GM21447 (cell line): ENCODE data around the gene MN1.
"Not testable (repeated sequence)": the region's sequence is repeated elsewhere in the genome, so short reads cannot be mapped to it uniquely, and the experiment has no call there.

Experiments used
- ATAC-seq: cut with Tn5 transposase; IDR thresholded peaks from one replicate; pipeline ENCODE4 v1.9.1; 2021; ENCODE audit not compliant: unreplicated experiment

MN1 gene

DNA sequence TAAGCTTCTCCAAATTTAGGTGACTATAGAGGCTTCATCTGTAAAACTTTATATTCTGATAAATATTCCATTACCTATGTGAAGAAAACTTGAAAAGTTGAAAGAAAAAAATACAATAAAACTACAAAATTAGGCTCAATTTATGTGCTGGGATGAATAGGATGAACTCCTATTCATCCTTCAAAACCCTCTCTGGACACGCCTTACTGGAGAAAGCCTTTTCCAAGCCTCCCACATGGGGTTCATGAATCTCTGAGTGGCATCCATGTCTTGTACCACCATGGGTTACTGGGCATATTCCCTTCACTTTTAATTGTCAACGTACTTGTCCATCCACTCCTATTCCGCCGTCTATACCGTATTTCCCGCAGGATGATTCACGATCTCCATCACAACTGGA lies 55.7 kb downstream of the MN1 start:
- no peak for ATAC-seq

GRCh38 chr22:27745154-27745553 lies 56.4 kb downstream of the MN1 start:
- no peak for ATAC-seq

DNA sequence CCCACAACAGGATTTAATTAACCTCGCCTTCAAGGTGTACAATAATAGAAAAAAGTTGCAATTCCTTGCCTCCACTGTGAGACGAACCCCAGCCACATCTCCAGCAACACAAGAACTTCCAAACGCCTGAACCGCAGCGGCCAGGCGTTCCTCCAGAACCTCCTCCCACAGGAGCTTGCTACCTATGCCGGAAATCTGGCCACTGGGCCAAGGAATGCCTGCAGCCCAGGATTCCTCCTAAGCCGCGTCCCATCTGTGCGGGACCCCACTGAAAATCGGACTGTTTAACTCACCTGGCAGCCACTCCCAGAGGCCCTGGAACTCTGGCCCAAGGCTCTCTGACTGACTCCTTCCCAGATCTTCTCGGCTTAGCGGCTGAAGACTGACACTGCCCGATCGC lies 57.5 kb downstream of the MN1 start:
- not testable (repeated sequence) for ATAC-seq

- ATAC-seq, result no peak
These were observed 61.3 kb downstream of the MN1 start for GRCh38 chr22:27740202-27740748.

GRCh38 chr22:27737521-27737920 lies 64.0 kb downstream of the MN1 start:
- no peak for ATAC-seq

GRCh38 chr22:27734066-27734465 lies 67.5 kb downstream of the MN1 start:
- no peak for ATAC-seq

DNA sequence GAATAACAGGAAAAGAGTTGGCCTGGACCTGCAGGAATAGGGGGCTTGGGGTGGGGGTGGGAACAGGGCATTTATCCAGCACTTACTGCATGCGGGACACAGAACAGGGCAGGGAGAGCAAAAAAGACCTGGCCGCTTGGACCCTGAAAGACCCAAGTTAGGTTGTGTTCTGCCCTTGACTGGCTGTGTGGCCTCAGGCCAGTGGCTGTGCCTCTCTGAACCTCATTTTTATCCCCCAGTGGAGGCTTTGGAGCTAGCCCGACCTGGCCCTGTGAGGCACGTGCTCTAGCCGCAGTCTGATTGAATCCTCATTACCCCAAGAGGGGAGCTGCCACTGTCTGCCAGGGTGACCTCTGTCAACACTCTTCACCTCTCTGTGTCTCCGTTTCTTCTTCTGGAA lies 68.7 kb downstream of the MN1 start:
- no peak for ATAC-seq

- no peak for ATAC-seq
These were observed 69.2 kb downstream of the MN1 start for GRCh38 chr22:27732391-27732790.

DNA sequence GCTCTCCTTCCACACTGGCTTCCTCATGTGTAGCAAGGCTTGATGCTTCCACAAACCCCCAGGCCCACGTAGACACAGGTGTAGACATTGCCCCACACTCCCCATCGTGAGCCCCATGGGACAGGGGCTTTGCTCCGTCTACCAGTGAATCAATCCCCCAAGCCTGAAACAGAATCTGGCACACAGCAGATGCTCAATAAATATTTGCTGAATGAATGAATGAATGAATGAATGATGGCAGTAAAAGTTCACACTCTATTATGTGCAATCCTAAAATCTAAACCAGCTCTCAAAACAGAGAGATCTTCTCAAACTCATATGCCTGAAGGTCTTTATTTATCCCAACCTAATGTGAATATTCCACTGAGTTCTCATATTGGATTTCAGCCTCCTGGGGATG lies 69.9 kb downstream of the MN1 start:
- no peak for ATAC-seq

DNA sequence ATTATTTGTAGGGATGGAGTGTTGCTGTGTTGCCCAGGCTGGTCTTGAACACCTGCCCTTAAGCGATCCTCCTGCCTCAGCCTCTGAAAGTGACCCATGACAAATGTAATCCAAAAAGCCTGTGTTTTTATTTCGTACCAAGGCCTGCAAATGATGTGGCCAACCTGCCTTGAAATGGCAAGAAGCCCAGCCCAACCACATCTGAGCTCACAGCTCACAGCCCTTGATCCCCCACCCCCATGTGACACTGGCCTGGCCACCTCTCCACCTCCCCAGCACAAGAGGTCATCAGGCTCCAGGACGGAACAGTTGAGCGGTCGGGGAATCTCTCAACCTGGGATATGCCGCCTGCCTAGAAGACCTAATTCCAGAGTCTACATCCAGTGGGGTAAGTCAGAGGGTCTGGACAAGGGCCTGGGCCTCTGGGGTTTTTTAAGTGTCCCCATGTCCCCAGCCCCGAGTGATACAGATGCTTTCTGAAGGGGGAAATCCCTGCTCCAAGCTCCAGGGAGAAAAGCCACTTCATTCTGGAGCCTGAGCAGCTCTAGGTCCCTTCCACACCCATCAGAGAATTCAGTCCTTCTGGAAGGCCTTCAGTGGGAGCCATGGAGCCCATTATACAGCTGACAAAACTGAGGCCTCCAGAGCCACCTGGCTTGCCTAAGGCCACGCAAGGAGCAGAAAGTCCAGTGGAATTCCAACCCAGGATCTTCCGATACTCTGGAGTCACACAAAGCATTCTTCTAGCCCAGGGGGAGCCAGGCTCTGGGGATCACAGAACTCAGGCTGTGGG lies 70.7 kb downstream of the MN1 start:
- no peak for ATAC-seq

DNA sequence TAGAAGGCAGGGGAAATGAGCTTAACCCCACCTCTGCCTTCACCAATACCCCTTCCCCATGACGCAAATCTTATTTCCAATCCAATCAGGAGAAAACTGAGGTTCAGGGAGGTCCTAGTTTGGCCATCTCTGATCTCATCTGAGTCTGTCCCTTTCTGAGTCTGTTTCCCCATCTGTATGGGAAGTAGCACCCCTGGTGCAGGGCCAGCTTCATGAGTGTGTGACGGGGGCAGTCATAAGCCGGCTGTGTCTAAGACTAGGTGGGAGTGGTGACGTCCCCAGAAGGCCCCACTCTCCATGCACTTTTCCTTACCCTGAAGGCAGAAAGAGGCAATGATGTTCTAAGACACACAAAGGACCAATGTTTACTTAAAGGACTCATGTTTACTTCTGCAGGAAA lies 72.3 kb downstream of the MN1 start:
- ATAC-seq, result no peak

DNA sequence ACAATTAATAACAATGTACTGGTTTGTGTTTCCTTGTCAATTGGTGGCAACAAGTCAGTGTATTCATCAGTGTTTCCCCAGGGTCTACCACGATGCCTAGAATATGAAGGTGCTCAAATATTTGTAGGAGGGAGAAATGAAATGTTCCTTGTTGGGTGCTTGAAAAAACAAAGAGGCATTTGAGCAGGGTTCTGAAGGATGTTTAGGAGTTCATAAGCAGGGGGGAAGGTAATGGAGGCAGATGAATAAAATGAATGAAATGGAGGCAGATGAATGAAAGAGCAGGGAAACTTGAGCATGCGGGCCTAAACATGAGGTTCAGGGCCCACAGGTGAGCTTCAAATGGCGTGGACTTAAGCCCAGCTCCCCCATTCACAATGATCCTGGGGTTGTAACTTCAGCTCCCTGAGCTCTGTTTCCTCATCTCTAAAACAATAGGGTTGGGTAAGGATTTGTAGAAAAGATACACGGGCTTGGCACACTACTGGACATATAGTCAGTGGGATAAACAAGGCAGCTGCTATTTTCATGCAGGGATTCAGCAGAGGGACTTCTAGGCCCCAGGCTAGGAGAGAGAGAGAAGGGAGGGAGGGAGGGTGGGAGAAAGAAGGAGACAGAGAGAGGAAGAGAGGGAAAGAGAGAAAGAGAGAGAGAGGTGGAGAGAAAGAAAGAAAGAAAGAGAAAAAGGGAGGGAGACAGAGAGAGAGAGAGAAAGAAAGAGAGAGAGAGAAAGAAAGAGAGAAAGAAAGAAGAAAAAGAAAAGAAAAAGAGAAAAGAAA lies 73.7 kb downstream of the MN1 start:
- ATAC-seq, result no peak

DNA sequence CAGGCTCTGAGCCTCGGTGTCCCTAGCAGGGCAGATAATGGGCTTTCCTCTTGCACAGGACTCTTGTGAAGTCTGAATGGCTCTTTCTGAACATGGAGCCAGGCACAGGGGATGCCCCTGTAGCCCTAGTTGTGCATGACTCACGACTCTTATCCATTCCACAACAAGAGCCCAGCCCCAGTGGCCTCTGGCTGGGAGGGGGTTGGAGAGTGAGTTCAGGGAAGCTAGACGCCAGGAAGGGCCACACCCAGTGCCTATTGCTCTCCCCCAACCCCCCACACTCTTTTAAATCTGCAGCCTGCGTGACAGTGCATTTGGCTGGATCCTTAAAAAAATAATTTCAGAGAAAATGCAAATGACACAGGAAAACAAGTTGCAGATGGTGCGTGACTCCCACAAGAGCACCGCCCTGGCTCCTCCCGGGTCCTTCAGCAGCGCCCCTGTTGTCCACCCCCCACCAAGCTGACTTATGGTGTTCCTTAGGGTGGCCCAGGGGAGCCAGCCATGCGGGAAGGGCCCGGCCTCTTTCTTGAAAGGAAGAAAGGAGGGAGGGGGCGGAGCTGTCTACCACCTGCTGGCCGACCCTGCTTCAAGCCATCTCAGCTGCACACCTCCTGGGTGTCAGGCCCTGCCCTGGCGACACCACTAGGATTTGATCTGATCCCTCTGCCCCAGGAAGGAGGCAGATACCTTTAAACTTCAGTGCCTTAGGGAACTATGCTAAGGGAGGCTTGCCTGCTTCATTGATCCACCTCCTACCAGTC lies 74.7 kb downstream of the MN1 start:
- ATAC-seq, result no peak

DNA sequence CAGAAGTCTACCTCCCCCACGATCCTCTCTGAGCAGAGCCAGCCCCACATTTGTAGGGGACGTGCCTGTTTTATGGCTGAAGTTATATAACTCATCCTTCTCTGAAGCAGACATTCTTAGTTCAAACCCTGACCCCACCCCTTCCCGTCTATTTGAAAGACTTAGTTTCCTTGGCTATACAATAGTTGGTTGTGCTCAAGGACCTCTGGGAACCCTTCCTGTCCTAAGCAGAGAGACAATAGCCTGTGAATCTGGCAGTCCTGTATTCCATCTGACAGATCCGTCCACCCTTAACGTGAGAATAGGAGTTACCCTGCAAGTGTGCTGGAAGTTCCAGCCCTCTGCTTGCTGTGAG lies 75.2 kb downstream of the MN1 start:
- no peak for ATAC-seq

DNA sequence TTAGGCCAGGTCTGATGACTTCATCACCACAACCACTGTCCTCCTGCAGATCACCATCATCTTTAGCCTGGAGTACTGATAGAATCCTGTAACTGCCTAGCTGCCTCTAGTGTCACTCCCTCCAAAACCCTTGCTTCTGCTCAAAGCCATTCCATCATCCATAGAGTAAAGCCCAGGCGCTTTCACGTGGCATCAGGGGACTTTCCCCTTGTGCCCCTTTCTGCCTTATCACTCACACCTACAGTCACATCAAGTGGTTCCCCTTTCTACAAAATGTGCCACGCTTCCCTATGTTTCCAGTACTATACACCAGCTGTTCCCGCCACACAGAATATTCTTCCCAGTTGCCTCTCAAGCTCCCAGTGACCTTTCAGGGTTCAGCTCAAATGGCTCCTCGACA lies 75.9 kb downstream of the MN1 start:
- no peak for ATAC-seq

DNA sequence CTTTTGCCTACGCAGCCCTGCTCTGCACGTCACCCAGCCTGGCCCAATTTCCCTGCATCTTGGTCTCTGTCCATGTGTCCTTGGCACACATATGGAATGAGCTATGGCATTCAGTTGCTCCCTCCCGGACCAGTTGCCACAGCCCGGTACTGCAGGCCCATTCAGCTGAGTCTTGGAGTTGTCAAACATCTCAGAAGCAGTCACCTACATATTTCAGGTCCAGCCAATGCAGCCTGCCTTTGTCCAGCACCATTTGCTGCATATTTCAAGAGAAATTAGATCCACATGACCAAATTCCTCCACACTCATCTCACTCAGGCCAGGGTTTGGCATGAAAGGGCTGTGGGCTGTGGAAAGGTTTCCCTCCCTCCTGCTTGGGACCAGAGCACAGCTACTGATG lies 76.8 kb downstream of the MN1 start:
- ATAC-seq, result no peak

- ATAC-seq, result no peak
These were observed 77.4 kb downstream of the MN1 start for GRCh38 chr22:27724157-27724556.

DNA sequence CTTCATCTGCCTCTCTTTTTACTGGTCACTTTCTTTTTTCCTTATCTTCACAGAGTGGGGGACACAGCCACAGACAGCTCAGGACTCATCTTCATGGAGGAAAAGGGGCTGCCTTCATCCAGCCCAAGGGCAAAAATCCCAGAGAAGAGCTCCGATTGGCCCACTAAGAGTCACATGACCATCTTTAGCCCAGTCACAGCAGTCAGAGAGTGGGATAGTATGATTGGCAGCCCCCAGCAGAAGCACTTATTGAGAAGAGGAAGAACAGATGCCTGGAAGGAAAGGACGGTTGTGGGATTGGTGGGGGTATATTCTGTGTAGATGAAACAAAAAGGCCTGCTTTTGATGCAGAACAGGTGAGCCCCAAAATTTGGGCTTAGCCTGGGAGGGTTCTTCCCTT lies 77.8 kb downstream of the MN1 start:
- no peak for ATAC-seq

DNA sequence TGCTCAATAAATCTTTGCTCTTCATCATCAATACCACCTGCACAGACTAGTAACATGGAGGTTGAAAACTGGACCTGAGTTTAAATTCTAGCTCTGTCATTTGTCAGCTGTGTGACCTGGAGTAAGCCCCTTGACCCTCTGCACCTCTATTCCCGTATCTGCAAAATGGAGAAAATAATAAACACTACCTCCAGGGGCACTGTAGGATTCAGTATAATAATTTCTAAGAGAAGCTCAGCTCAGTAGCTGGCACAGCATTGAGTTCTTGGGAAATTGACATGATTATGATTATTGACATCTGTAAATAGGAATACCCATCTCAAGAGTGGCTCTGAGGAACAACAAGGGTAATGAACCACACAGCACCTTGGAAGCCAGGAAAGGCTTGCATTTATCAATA lies 78.4 kb downstream of the MN1 start:
- no peak for ATAC-seq

DNA sequence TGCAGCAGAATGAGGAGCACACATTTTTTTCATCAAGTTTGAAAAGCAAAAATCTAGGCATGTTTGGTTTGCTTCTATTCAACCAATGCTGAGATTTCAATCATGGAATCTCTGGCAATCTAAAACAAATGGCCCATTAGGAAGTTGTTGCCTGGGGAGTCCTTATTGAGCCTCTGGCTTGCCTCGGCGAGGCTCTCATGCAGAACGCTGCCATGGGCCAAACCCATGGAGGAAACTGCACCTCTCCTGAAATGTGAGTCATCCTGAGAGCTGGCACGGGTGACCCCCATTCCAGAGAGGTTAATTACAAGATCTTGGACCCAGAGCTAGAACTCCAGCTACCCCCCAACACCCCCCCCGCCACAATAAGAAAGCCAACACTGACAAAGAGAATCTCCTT lies 80.7 kb downstream of the MN1 start:
- no peak for ATAC-seq

DNA sequence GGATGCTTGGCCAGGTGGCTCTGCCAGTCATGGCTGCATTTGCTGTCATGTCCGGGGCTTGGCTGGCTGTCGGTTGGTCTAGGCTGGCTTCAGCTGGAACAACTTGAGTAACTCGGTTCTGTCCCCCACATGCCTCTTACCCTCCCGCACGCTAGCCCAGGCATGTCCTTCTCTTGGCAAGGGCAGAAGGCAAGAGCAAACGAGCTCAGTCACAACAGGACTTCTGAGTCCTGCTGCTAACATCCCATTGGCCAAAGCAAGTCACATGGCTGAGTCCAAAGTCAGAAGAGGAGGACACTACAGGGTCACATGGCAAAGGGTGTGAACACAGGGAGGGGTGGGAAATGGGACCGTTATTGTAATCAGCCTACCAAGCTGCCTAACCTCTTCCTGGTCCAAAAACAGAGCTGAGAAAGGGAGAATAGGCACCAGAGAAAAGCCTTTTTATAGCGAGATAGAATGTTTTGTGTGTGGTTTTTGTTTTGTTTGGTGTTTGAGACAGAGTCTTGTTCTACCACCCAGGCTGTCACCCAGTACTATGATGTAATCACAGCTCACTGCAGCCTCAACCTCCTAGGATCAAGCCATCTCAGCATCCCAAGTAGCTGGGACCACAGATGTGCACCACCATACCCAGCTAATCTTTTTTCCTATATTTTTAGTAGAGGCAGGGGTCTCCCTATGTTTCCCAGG lies 81.9 kb downstream of the MN1 start:
- no peak for ATAC-seq
